Activated CD8-positive, alpha-beta memory T cell treated with anti-CD3 and anti-CD28 coated beads for 36 hours (primary cell): ENCODE measurements around the gene RER1. TPM values are rescaled to one million over a fixed set of nuclear protein-coding genes. Genes with fewer than 3 reads are reported as not detected.

Experiments
- CTCF ChIA-PET: fragments of 350-600 bp; sonication (Branson Sonifier 250); formaldehyde crosslinking; loops from one replicate; lab custom pipeline; 2021; ENCODE audit warnings: antibody characterized with exemption; lab: Charles Lee
- POLR2A ChIA-PET: fragments of 350-600 bp; sonication (Branson Sonifier 250); formaldehyde crosslinking; loops from one replicate; lab custom pipeline; 2021; ENCODE audit warnings: antibody characterized with exemption; lab: Charles Lee
- total RNA-seq, 2 experiments: library from RNA; stranded (reverse); gene quantifications; one replicate each; pipeline ENCODE4 v1.2.3, GENCODE V29; 2021

Gene RER1
- total RNA-seq, 2 experiments from 2014 or later = 188 to 209 TPM

- ChIA-PET CTCF (no interaction called here), POLR2A (no interaction called here)
Measured at GRCh38 chr1:2352897-2353550, 38.6 kb upstream of the RER1 start.

DNA sequence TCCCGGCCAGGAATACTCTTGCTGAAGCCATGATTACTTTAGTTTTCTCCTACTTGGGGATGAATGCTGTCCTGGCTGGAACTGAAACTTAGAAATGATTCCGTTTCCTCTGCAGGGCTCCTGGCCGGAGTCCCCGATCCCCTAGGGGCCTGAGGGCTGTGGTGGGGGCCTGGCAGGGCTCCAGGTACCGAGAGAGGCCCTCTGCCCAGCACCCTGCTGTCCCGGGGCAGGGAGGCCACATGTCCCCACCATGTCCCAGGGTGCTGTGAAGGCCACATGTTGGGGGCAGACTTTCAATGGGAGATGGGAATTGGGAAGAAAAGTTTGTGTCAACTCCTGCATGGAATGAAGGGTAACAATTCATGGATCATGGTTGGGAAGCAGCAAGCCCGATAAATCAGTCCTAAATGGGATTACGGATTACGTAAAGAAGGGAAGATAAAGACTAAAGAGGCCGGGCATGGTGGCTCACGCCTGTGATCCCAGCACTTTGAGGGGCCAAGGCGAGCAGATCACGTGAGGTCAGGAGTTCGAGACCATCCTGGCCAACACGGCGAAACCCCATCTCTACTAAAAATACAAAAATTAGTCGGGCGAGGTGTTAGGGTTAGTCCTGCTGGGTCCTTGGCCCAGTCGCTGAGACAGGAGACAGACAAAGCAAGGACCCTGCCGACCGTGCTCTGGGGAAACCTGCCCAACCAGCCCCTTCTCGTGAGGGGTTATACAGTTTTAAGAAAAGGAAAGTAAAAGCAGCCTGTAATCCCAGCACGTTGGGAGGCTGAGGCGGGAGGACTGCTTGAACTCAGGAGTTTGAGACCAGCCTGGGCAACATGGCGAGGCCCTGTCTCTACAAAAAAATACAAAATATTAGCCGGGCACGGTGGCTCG lies 37.8 kb upstream of the RER1 start:
- ChIA-PET POLR2A (no interaction called here), CTCF (no interaction called here)

DNA sequence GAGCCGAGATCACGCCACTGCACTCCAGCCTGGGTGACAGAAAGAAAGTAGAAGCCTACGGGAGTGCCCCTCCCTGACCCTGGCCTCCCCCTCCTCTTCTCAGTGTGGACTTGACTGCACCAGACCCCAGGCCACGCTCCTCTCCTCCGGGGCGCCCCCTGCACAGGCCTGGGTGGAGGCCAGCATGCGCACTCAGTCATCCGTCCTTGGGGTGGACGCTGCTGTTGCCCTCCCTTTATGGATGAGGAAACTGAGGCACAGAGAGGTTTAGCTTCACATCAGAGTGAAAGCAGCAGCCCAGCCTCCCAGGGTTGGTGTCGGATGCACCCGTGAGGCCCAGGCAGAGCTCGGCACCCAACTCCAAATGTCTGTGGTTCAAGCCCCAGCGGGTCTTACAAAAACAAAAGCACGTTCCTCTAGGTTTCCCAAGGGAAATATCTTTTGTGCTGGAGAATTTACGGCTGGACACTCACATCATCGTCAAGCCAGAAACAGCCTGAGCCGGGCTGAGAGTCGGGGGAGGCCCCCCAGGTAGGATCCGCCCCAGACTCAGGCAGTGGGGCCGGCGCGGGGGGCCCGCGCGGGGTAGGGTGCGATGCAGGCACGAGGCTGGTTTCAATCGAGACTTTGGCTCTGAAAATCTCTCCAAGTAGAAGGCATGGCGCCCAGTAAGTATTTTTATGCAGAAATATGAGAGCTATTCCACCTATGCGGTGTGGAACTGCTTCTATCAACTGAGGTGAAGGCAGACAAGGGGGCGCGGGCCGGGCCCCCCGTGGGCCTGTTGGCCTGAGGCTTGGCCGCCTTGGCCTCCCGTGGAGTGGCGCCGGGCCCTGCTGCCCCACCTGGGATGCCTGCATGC lies 36.9 kb upstream of the RER1 start:
- ChIA-PET CTCF (no interaction called here), POLR2A (no interaction called here)

- ChIA-PET CTCF (no interaction called here), POLR2A (no interaction called here)
Measured at GRCh38 chr1:2355373-2356261, 36.0 kb upstream of the RER1 start.

GRCh38 chr1:2356401-2356800 lies 35.2 kb upstream of the RER1 start:
- POLR2A ChIA-PET = no interaction called here
- CTCF ChIA-PET = interaction anchor here (3.3 kb wide), 1 partner anchor 25 kb away, joined by 10 read pairs; no protein-coding TSS in a partner anchor

DNA sequence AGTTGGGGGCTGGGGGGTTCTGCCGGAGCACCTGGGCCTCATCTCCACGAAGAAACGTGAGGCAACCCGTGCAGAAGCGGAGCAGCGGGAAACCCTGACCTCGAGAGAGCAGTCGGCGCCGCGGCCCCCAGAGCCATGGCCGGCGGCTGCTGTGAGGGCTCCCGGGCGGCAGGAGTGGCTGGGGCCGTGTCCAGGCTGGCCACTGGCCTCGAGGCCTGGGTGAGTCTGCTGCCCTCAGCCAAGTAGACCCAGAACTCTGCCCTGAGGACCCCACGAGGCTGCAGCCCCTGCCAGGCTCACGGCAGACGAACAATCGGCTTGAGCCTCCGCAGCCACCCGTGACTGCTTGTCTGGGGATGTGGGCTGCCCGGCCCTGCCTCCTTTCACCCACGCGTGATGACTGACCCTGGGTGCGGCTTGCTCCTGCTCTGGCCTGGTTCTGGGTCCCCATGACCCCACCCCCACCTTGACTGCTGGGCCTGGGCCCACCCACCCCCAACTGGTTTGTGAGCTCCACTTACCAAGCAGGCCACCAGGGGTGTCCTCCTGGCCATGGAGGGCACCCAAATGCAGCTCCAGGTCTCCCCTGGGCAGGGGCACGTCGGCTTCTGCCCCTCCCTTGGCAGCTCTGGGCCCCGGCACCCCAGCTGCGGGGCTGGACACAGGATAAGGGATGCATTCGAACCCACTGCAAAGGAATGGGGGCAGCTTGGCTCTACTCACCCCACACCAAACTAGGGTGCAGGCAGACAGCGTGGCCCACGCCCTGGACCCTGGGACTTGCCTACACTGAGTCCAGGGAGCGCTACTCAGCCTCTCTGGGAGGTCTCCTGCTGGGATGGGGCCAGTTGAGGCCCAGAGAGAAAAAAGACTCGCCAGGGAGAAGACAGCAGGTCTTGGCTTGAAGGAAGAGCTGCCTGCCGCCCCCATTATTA lies 34.5 kb upstream of the RER1 start:
- ChIA-PET CTCF (interaction anchor here (3.3 kb wide), 1 partner anchor 24 kb away, joined by 10 read pairs; no protein-coding TSS in a partner anchor), POLR2A (interaction anchor here (0.6 kb wide), 1 partner anchor 137 kb away, joined by 4 read pairs; no protein-coding TSS in a partner anchor)

DNA sequence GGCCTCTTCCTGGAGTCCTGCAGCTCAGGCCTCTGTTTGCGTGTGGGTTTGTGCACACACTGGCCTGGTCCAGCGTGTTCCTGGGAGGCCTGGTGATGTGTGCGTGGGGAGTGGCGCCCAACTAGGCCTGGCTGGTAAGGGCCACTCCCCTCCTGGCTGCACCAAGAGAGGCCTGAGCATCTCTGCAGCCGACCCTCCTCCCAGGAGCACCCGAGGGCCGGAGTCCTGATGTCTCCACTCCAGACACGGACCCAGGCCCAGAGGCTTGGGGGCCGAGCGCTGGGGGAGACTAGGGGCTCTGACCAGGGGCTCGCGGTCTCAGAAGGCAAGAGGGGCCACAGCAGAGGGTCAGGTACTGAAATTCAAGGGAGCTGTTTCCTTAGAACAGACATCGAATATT lies 33.6 kb upstream of the RER1 start:
- CTCF ChIA-PET = interaction anchor here (3.3 kb wide), 1 partner anchor 23 kb away, joined by 10 read pairs; no protein-coding TSS in a partner anchor
- POLR2A ChIA-PET = interaction anchor here (0.5 kb wide), 1 partner anchor 156 kb away, joined by 4 read pairs; no protein-coding TSS in a partner anchor

DNA sequence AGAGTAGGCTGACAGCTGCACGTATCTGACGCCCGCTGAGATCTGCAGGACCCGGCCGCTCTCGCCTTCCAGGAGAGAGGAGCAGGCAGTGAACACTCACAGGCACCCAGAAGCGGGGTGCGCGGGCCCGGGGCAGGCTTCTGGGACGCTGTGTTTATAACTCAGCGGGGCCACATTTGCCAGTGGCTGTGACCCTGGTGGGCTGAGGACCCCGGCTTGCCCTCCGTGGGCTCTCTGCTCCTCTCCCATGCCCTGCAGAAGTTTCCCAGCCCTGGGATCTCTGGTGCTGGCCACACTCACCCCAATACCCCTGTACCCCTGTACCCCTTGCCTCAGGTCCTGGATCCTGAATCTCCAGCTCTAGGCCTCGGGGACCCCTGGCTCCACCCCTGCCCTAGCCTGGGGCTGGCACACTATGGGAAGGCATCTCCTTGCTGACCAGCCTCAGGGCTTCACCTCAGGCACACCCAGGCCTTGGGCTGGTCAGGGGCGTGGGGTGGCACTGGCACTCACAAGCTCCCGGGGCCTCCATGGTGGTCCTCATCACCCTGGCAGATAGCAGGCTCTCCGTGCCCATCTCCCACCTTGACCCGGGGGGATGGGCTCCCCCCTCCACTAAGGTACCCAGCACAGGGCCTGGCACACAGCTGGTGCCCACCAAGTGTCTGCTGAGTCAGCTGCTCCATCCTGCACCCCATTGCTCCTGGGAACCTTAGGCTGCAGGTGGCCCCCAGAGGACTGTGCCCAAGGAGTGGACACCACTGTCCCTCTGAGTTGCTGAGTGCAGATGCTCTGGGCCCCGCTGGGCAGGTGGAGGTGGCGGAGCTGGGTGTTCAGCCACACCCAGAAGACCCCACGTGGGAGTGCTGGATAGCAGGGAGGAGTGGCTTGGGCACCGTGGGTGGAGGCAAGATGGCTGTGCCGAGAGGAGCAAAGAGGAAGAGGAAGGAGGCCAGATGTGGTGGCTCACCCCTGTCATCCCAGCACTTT lies 32.7 kb upstream of the RER1 start:
- CTCF ChIA-PET = interaction anchor here (3.3 kb wide), 1 partner anchor 23 kb away, joined by 10 read pairs; no protein-coding TSS in a partner anchor
- POLR2A ChIA-PET = no interaction called here

DNA sequence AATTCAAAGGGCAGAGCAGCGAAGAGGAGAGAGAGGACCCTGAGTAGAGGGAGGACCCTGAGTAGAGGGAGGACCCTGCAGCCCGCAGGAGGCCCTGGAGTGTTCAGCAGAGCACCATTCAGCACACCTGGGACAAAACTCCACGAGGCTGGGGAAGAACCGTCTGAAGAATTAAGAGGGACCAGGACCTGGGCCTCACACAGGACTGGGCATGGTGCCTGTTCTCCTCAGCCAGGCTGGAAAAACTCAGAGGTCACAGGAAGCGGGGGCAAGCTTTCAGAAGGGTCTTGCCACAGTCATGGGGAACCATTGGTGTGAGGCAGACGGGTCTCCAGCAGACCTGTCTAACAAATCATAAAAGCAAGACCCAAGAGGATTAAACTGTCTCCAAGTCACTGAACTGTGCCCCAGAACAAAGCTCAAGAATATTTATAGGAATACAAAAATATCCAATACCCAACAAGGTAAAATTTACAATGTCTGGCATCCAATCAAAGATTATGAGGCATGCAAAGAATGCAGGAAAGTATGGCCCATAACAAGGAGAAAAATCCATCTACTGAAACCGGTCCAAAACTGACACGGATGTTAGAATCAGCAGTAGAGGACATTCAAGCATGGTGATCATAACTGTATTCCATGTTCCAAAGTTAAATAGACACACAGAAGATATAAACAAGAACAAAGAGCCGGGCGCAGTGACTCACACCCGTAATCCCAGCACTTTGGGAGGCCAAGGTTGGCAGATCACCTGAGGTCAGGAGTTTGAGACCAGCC lies 30.9 kb upstream of the RER1 start:
- CTCF ChIA-PET = no interaction called here
- POLR2A ChIA-PET = no interaction called here

DNA sequence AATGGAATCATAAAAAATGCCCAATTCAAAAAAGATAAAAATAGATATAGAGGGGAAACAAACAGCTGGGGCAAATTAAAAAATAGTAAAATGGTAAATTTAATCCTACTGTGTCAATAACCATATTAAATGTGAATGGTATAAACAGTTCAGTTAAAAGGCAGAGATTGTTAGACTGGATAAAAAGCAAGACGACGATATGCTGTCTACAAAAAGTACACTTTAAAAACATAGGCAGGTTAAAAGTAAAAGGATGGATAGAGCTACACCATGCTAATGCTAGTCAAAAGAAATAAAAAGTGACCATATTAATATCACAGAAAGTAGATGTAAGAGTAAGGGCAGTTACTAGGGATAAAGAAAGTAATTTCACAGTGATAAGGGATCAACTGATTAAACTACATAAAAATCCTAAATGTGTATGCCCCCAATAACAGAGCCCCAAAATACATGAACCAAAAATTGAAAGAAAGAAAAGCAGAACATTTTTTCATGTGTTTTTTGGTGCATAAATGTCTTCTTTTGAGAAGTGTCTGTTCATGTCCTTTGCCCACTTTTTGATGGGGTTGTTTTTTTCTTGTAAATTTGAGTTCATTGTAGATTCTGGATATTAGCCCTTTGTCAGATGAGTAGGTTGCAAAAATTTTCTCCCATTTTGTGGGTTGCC lies 27.7 kb upstream of the RER1 start:
- ChIA-PET CTCF (no interaction called here), POLR2A (no interaction called here)

GRCh38 chr1:2368053-2368744 lies 23.4 kb upstream of the RER1 start:
- ChIA-PET POLR2A (no interaction called here), CTCF (no interaction called here)

GRCh38 chr1:2372551-2373490 lies 18.8 kb upstream of the RER1 start:
- ChIA-PET CTCF (interaction anchor here (0.9 kb wide), 1 partner anchor 9 kb away, joined by 4 read pairs; no protein-coding TSS in a partner anchor), POLR2A (no interaction called here)

DNA sequence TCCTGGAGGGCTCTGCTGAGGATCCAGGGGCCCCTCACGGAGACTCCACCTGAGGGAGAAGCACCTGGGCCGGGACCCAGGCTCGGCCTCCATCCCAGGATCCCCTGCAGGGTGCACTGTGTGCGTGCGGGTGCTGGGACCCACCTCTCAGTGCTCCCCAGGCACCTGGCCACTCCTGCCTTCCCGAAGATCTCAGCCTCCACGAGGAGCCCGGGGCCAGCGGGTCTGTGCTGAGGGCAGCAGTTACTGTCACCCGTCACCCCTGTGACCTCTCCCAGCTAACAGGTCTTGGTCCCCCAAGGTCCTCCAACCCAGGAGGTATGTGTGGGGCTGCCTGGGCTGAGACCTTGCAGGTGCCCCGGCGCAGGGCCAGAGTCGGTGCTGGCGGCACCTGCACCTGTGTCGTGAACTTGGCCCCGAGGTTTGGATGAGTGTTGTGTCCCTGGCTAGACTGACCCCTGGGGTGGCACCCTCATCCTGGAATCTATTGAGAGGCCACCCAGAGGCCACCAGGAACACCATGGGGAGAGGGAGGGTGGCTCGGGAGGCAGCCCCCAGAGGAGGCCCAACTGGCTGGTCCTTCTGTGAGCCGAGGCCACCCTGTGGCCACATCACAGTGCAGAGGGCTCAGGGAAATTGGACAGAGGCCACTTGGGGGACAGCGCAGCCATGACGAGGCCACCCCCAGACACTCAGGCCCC lies 17.9 kb upstream of the RER1 start:
- POLR2A ChIA-PET = no interaction called here
- CTCF ChIA-PET = no interaction called here
